Upper lobe of left lung (tissue), 6 donors: ENCODE measurements around the gene VSIR. TPM values are rescaled to one million over a fixed set of nuclear protein-coding genes. Genes with fewer than 3 reads are reported as not detected.

Source experiments
- ATAC-seq, 2 donors: fragments of 200-7000 bp; cut with Tn5 transposase; one replicate each; pipeline ENCODE4 v1.9.1; 2022; ENCODE audit warnings: mild to moderate bottlenecking in 2 of 2, moderate library complexity in 2 of 2; ENCODE audit not compliant: low FRiP score in 2 of 2
- DNase-seq, 2 donors: peaks; one replicate each; pipeline ENCODE4 v3.0.0-alpha.2; 2019 to 2020
- H3K27ac ChIP-seq, 4 donors: fragments of 200-600 bp; sonication (generic); one replicate each; pipeline ENCODE4 v1.5.1; 2016 to 2019
- H3K27me3 ChIP-seq, 4 donors: fragments of 200-600 bp; sonication (generic); one replicate each; pipeline ENCODE4 v1.5.1; 2017 to 2019
- H3K36me3 ChIP-seq, 4 donors: fragments of 200-600 bp; sonication (generic); one replicate each; pipeline ENCODE4 v1.5.1; 2016 to 2019
- H3K4me1 ChIP-seq, 4 donors: fragments of 200-600 bp; sonication (generic); one replicate each; pipeline ENCODE4 v1.5.1; 2018 to 2019
- H3K4me3 ChIP-seq, 4 donors: fragments of 200-600 bp; sonication (generic); one replicate each; pipeline ENCODE4 v1.5.1; 2017 to 2019; ENCODE audit warnings: mild to moderate bottlenecking in 2 of 4, moderate library complexity in 1 of 4
- H3K9me3 ChIP-seq, 4 donors: fragments of 200-600 bp; sonication (generic); one replicate each; pipeline ENCODE4 v1.5.1; 2018 to 2019
- CTCF ChIP-seq, 6 experiments: fragments of 450-650 bp in 4 of 6; fragments of 200-600 bp in 2 of 6; sonication (generic) in 2 of 6; IDR thresholded peaks; one replicate each; pipeline ENCODE4 v1.5.1; 2016 to 2019; ENCODE audit warnings: antibody characterized with exemption in 6 of 6
- EP300 ChIP-seq, 4 donors: sonication (generic); formaldehyde crosslinking; IDR thresholded peaks; one replicate each; pipeline ENCODE4 v1.5.1; 2017; ENCODE audit warnings: antibody characterized with exemption in 4 of 4, control low read depth in 2 of 4
- POLR2A ChIP-seq, 4 donors: fragments of 450-650 bp; IDR thresholded peaks; one replicate each; pipeline ENCODE4 v1.5.1; 2016 to 2017; ENCODE audit warnings: antibody characterized with exemption in 4 of 4, mild to moderate bottlenecking in 2 of 4
- POLR2AphosphoS5 ChIP-seq, 2 donors: sonication (generic); formaldehyde crosslinking; IDR thresholded peaks; one replicate each; pipeline ENCODE4 v1.5.1; 2017; ENCODE audit warnings: antibody characterized with exemption in 2 of 2
- WGBS, 2 donors: methylation state at CpG; one replicate each; pipeline ENCODE4 v1.1.5; 2017 to 2018; 5-methylcytosine and 5-hydroxymethylcytosine counted together
- total RNA-seq, 6 donors: library from RNA; depleted of rRNA in 4 of 6; stranded (reverse); fragments of >200 nt in 4 of 6; gene quantifications; one replicate each; pipeline versions ENCODE4 v1.1.0 to v1.2.1, GENCODE V29; 2016 to 2021
- donor health status: DM: no; HTN: no; CAD: no; lungs with moderate emphysema.
- donor health status: DM: no; HTN: yes; CAD: no; lungs with severe emphysema.

VSIR gene
- total RNA-seq, 6 donors from 2014 or later, result 51.7 to 167 (median 92.5) TPM

- Histone ChIP-seq H3K9me3 (no peaks in the 10 kb centered on the region), H3K27me3 (no peaks in the 10 kb centered on the region), H3K4me3 (no peak overlapping the region), H3K36me3 (no peaks in the 10 kb centered on the region), H3K27ac (no peak overlapping the region), H3K4me1 (peaks cover 3 to 15% (median 11%) of the 10 kb centered on the region in 4 donors)
- 86 to 93% methylated on average over 9 to 11 of the region's 11 CpGs for WGBS, 2 donors
- ATAC-seq, result no peak
- TF ChIP-seq CTCF (IDR thresholded peaks at IDR 0.05), result no peak
- no peak for TF ChIP-seq POLR2A (IDR thresholded peaks at IDR 0.05)
- no peak for TF ChIP-seq POLR2AphosphoS5 (IDR thresholded peaks at IDR 0.05)
- no peak for TF ChIP-seq EP300 (IDR thresholded peaks at IDR 0.05)
- DNase-seq, result no peak
Observed at GRCh38 chr10:71703577-71703976, 69.7 kb downstream of the VSIR start.

DNA sequence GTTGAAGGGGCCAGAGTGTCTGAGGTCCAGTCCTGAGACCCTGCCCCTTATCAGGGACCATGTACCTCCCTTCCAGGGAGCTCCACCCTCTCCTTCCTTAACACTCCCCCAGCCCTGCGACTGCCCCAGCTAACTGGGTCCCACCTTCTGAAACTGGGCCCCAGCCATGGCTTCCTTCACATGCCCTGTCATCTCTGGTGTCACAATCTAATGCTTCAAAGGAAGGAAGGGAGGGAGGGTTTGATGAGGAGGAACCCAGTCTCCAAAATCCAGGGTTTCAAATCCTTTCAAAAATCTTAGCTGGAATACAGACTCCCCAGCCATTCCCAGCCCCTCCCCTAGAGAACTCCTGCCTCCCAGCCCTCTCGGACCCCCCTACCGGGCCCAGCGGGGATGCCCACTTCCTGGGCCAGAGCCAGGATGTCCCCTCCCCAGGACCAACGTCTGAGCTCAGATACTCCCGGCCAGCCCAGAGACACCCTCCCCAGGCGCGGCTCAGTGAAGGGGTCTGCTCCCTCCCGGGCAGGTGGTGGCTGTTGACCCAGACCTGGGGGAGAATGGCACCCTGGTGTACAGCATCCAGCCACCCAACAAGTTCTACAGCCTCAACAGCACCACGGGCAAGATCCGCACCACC is 71.7 kb downstream of the VSIR start:
- DNase-seq, result no peak

DNA sequence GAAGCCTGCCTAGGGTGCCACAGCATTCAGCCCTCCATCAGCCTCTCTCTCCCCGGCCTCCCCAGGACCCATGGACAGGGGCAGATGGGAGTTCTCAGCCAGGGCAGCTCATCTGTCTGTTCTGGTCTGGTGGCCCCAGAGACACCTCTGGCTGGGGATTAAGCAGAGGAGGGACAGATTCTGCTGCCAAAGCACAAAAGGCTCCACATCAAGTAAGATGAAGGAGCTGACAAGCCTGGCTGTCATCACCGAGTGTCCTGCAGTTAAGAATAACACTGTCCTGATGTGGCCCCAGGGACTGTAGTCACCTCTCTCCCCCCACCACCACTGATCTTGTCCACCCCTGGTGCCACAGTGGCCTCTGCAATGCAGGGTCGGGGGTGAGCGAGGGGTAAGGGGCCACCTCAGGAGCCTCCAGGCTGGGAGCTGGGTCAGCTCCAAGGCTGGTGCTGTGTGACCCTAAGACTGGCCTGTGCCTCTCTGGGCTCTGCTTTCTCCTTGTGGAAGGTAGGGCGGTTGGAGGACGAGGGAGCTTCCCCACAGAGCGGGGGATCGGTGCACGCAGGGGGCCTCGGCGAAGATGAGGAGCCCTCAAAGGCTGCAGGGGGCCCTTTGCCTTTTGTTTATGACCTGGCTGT is 72.5 kb downstream of the VSIR start:
- Histone ChIP-seq H3K4me3 (no peak overlapping the region), H3K27ac (no peak overlapping the region), H3K4me1 (peaks cover 11 to 18% (median 15%) of the 10 kb centered on the region in 4 donors), H3K36me3 (no peaks in the 10 kb centered on the region), H3K9me3 (no peaks in the 10 kb centered on the region), H3K27me3 (no peaks in the 10 kb centered on the region)
- DNase-seq, result no peak
- TF ChIP-seq POLR2A (IDR thresholded peaks at IDR 0.05), result no peak
- no peak for TF ChIP-seq POLR2AphosphoS5 (IDR thresholded peaks at IDR 0.05)
- no peak for TF ChIP-seq CTCF (IDR thresholded peaks at IDR 0.05)
- TF ChIP-seq EP300 (IDR thresholded peaks at IDR 0.05), result no peak
- 81 to 96% methylated on average over 8 to 10 of the region's 11 CpGs for WGBS, 2 donors
- no peak for ATAC-seq

More for the DNA sequence above, 71.7 kb downstream of the VSIR start:
- WGBS, 2 donors, result 61 to 83% methylated on average over 6 to 7 of the region's 11 CpGs
- TF ChIP-seq CTCF (IDR thresholded peaks at IDR 0.05), result no peak
- TF ChIP-seq POLR2A (IDR thresholded peaks at IDR 0.05), result no peak
- TF ChIP-seq POLR2AphosphoS5 (IDR thresholded peaks at IDR 0.05), result no peak
- no peak for TF ChIP-seq EP300 (IDR thresholded peaks at IDR 0.05)
- H3K36me3 ChIP-seq, result no peaks in the 10 kb centered on the region
- ATAC-seq, result no peak
- no peak overlapping the region for H3K4me3 ChIP-seq
- H3K27me3 ChIP-seq, result no peaks in the 10 kb centered on the region
- no peak overlapping the region for H3K27ac ChIP-seq
- peaks cover 6 to 11% (median 8%) of the 10 kb centered on the region in 4 donors for H3K4me1 ChIP-seq
- no peaks in the 10 kb centered on the region for H3K9me3 ChIP-seq

DNA sequence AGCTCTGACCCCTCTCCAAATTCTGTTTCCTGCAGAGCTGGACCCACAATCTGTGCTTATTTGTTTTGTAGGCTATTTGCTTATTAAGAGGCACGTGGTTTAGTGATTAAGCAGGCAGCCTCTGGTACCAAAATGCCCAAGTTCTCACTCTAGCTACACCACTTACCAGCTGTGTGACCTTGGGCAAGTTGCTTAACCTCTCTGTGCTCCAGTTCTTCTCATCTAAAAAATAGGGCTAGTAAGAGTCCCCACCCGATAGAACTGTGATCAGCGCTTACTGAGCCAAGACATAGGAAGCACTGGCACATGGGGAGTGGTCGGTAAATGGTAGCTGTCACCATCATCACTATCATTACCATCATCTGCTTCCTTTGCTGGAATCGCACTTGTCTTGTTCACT is 74.6 kb downstream of the VSIR start:
- DNase-seq (no peak), ATAC-seq (no peak)
- peaks cover 24 to 38% (median 32%) of the 10 kb centered on the region in 4 donors for H3K4me1 ChIP-seq
- WGBS, 2 donors, result 68 to 71% methylated on average over 5 of the region's 5 CpGs
- no peak overlapping the region for H3K27ac ChIP-seq
- H3K9me3 ChIP-seq, result no peaks in the 10 kb centered on the region
- H3K27me3 ChIP-seq, result no peaks in the 10 kb centered on the region
- H3K36me3 ChIP-seq, result no peaks in the 10 kb centered on the region
- H3K4me3 ChIP-seq, result no peak overlapping the region
- TF ChIP-seq CTCF (IDR thresholded peaks at IDR 0.05), result no peak
- no peak for TF ChIP-seq EP300 (IDR thresholded peaks at IDR 0.05)
- no peak for TF ChIP-seq POLR2AphosphoS5 (IDR thresholded peaks at IDR 0.05)
- no peak for TF ChIP-seq POLR2A (IDR thresholded peaks at IDR 0.05)
